AG09309 (cell line): ENCODE data around the gene ZFP42.

Source experiments
- DNase-seq: peaks from one replicate; pipeline ENCODE4 v3.0.0-alpha.2; 2010; ENCODE audit warnings: low read depth
- H3K4me3 ChIP-seq: 2 replicates; pipeline ENCODE4 v1.5.1; 2011; ENCODE audit warnings: mild to moderate bottlenecking, low read depth, low read length, moderate library complexity; ENCODE audit not compliant: control insufficient read depth
- TF ChIP-seq, protein P1 (sequence below): IDR thresholded peaks from 2 replicates; pipeline ENCODE4 v1.5.1; 2011; ENCODE audit warnings: mild to moderate bottlenecking, low read depth, low read length, inconsistent platforms; ENCODE audit not compliant: insufficient read depth, control insufficient read depth; ENCODE audit errors: missing control alignments

Gene ZFP42

DNA sequence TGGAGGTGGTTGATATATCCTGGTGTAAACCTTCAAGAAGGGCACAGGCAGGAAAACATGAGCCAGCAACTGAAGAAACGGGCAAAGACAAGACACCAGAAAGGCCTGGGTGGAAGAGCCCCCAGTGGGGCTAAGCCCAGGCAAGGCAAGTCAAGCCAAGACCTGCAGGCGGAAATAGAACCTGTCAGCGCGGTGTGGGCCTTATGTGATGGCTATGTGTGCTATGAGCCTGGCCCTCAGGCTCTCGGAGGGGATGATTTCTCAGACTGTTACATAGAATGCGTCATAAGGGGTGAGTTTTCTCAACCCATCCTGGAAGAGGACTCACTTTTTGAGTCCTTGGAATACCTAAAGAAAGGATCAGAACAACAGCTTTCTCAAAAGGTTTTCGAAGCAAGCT, 7.2 kb downstream of the ZFP42 start:
- H3K4me3 ChIP-seq = no peak overlapping the region
- no peak for DNase-seq
- TF ChIP-seq, protein P1, sequence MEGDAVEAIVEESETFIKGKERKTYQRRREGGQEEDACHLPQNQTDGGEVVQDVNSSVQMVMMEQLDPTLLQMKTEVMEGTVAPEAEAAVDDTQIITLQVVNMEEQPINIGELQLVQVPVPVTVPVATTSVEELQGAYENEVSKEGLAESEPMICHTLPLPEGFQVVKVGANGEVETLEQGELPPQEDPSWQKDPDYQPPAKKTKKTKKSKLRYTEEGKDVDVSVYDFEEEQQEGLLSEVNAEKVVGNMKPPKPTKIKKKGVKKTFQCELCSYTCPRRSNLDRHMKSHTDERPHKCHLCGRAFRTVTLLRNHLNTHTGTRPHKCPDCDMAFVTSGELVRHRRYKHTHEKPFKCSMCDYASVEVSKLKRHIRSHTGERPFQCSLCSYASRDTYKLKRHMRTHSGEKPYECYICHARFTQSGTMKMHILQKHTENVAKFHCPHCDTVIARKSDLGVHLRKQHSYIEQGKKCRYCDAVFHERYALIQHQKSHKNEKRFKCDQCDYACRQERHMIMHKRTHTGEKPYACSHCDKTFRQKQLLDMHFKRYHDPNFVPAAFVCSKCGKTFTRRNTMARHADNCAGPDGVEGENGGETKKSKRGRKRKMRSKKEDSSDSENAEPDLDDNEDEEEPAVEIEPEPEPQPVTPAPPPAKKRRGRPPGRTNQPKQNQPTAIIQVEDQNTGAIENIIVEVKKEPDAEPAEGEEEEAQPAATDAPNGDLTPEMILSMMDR = no peak

DNA sequence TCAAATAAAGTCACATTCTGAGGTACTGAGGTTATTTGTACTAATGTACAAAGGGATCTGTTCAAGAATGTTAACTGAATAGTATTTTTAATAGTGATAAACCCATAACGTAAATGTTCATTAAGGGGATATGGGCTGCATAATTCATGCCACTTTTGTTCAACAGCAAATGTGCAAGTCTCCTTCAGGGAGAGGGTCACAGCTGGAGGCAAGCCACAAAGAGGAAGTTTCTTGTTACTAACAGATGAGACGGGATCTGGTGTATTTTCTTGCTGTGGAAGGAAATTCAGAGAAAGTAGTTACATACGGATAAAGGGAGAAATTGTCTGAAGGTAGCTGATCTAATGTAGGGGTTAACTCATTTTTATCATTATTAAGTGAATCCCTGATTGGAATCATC, 10.0 kb downstream of the ZFP42 start:
- DNase-seq = no peak
- TF ChIP-seq, protein P1 = no peak
- no peak overlapping the region for H3K4me3 ChIP-seq

- TF ChIP-seq, protein P1 = no peak
- H3K4me3 ChIP-seq = no peak overlapping the region
- DNase-seq = no peak
These were observed 10.8 kb downstream of the ZFP42 start for GRCh38 chr4:188006285-188006848.

DNA sequence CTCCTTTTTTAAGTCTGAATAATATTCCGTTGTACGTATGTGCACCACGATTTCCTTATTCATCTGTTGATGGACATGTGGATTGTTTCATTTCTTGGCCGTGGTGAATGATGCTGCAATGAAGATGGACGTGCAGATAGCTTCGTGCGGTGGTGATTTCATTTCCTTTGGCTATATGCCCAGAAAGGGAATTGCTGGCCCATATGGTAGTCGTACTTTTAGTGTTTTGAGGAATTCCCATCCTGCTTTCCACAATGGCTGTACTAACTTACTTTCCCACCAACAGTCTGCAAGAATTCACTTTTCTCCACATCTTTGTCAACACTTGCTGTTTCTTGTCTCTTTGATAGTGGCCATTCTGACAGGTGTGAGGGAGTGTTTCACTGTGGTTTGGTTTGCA, 12.8 kb downstream of the ZFP42 start:
- no peak overlapping the region for H3K4me3 ChIP-seq
- DNase-seq = peak; percentile 33
- TF ChIP-seq, protein P1 = no peak

- no peak for DNase-seq
- TF ChIP-seq, protein P1 = no peak
- no peak overlapping the region for H3K4me3 ChIP-seq
These were observed 16.9 kb downstream of the ZFP42 start for GRCh38 chr4:188012426-188012945.

- no peak overlapping the region for H3K4me3 ChIP-seq
- TF ChIP-seq, protein P1 = no peak
- no peak for DNase-seq
These were observed 19.7 kb downstream of the ZFP42 start for GRCh38 chr4:188015025-188015940.
